Measurements from ENCODE around the gene XYLT1. TPM values are rescaled to one million over a fixed set of nuclear protein-coding genes. Genes with fewer than 3 reads are reported as not detected.
A peak's percentile ranks its signal among the peaks of the same experiment; 100 is the strongest.

Gene XYLT1
- total RNA-seq, 1 experiment from 2014 or later = 14.5 TPM

DNA sequence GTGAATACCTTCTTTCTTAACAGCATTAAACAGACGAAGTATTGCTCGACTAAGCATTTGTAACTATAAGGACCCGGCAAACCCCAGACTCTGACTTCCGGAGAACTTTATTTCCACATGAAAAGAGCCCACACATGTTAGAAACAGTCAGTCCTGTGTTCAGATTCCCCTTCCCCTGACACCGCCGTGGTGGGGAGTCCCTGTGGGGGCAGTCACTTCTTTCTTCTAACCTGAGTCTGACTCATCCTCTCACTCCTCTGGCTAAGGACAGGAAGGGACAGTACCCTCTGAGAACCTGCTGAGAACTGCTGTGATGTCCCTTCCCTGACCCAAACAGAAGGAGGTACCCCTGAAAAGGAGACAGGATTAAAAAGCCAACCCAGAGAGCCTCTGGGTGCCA, 165.1 kb downstream of the XYLT1 start:
- Histone ChIP-seq H3K27me3 (ENCODE audit: insufficient read depth, low read length) (no peaks in the 10 kb centered on the region), H3K23me2 (ENCODE audit: insufficient read length, low read depth, low read length, poor library complexity, severe bottlenecking) (no peaks in the 10 kb centered on the region), H3K4me1 (ENCODE audit: insufficient read depth, low read length) (peaks cover 21% of the 10 kb centered on the region; the same call in 1 of the 2 replicates), H3K4me2 (ENCODE audit: insufficient read depth, insufficient read length, low read length) (no peak overlapping the region), H3K79me2 (ENCODE audit: insufficient read depth, low read length) (no peaks in the 10 kb centered on the region), H2BK20ac (ENCODE audit: low read depth, low read length, poor library complexity, severe bottlenecking) (no peak overlapping the region), H4K8ac (replicated peaks; ENCODE audit: insufficient read length, low read depth, low read length) (no peak overlapping the region), H3K56ac (ENCODE audit: insufficient read length, low read depth, low read length) (no peak overlapping the region), H2BK120ac (ENCODE audit: low read depth, low read length, poor library complexity, severe bottlenecking) (no peak overlapping the region), H3K23ac (ENCODE audit: insufficient read length, low read depth, low read length) (no peak overlapping the region), H4K91ac (ENCODE audit: insufficient read length, low read depth, low read length) (no peak overlapping the region), H2AK5ac (ENCODE audit: insufficient read length, low read length) (no peak overlapping the region), H4K20me1 (ENCODE audit: control insufficient read depth, insufficient read depth, insufficient read length) (no peaks in the 10 kb centered on the region), H2BK5ac (ENCODE audit: insufficient read length, low read length) (no peak overlapping the region), H2BK12ac (ENCODE audit: insufficient read length, low read depth, low read length) (no peak overlapping the region), H2BK15ac (ENCODE audit: low read depth, low read length) (no peak overlapping the region), H3K14ac (ENCODE audit: insufficient read depth, low read length) (no peak overlapping the region), H3K4ac (ENCODE audit: low read depth, low read length) (no peak overlapping the region), H2AFZ (ENCODE audit: low read length) (no peak overlapping the region), H3K27ac (ENCODE audit: insufficient read length, low read depth, low read length) (no peak overlapping the region), H3K79me1 (ENCODE audit: insufficient read depth, low read depth, low read length, poor library complexity, severe bottlenecking) (no peaks in the 10 kb centered on the region), H3T11ph (ENCODE audit: low read length) (no peak overlapping the region), H3K9ac (ENCODE audit: extremely low read depth, insufficient read length, low read length) (no peak overlapping the region), H4K5ac (ENCODE audit: insufficient read length, low read depth, low read length) (no peak overlapping the region), H3K18ac (ENCODE audit: insufficient read length, low read depth, low read length) (no peak overlapping the region), H3K9me3 (ENCODE audit: control insufficient read depth, low read depth, low read length) (no peaks in the 10 kb centered on the region)
- no CpG with 5 or more reads among the region's 6 CpGs for WGBS (ENCODE audit: extremely low coverage, insufficient read length, low lambda C conversion rate)
- no peak for DNase-seq
- Mint-ChIP-seq H3K36me3 (ENCODE audit: insufficient read depth in 1 of 3, low read depth in 3 of 3) (no peaks in the 10 kb centered on the region), H3K4me1 (peaks cover 63 to 65% of the 10 kb centered on the region in 2 experiments), H3K9me3 (no peaks in the 10 kb centered on the region), H3K4me3 (no peak overlapping the region), H3K27me3 (ENCODE audit: low read depth) (no peaks in the 10 kb centered on the region), H3K27ac (peak overlapping the region; percentile 1 to 79 (median 21); a peak in 3 of 7 replicates)
- TF ChIP-seq, protein P1, sequence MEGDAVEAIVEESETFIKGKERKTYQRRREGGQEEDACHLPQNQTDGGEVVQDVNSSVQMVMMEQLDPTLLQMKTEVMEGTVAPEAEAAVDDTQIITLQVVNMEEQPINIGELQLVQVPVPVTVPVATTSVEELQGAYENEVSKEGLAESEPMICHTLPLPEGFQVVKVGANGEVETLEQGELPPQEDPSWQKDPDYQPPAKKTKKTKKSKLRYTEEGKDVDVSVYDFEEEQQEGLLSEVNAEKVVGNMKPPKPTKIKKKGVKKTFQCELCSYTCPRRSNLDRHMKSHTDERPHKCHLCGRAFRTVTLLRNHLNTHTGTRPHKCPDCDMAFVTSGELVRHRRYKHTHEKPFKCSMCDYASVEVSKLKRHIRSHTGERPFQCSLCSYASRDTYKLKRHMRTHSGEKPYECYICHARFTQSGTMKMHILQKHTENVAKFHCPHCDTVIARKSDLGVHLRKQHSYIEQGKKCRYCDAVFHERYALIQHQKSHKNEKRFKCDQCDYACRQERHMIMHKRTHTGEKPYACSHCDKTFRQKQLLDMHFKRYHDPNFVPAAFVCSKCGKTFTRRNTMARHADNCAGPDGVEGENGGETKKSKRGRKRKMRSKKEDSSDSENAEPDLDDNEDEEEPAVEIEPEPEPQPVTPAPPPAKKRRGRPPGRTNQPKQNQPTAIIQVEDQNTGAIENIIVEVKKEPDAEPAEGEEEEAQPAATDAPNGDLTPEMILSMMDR (conservative IDR thresholded peaks at IDR 0.05) = no peak

All from H9 (cell line).